ENCODE measurements around the gene DGKH. TPM values are rescaled to one million over a fixed set of nuclear protein-coding genes. Genes with fewer than 3 reads are reported as not detected.

Gene DGKH
- total and polyA plus RNA-seq, 5 donors from 2014 or later, result 1.2 to 22.4 (median 2.5) TPM

DNA sequence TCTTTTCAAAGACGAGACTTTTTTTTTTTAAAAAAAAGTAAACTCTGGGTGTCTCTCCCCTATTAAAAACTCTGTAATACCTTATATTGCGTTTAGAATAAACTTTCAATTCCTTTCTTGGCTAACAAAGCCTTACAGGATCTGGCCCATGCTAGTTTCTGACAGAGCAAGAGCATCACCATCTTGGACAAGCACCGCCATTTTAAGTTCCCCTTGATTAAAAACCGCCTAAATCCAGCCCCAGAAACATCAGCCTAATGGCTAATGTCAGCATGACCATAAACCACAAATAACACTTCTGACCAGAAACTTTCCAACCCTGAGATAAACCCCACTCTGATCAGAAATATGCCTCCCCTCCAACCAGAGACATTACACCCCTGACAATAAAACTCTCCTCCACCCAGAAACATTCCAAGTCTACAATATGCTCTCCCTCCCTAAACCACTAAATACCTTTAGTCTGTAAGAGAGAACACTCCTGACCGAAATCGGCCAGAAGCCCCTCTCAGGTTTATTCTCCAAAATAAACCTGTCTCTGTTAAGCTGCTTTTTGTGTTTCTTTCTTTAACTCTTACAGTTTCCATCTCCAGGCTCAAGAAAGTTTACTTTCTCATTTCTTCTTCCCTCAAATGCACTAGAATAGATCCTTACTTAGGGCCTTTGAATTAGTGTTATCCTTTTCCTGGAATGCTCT lies 221.9 kb downstream of the DGKH start:
- peak overlapping the region in 3 of 4 donors; percentile 98 to 100 (median 98) for H3K4me3 Mint-ChIP-seq
- Histone ChIP-seq H3K27ac (ENCODE audit: insufficient read depth, low read length, poor library complexity, severe bottlenecking) (peak overlapping the region; percentile 98), H3K9me3 (ENCODE audit: control insufficient read depth in 2 of 2, low read length in 2 of 2) (no peaks in the 10 kb centered on the region), H3K4me1 (ENCODE audit: control insufficient read depth, insufficient read depth, low read length, poor library complexity, severe bottlenecking) (peaks cover 31% of the 10 kb centered on the region), H3K27me3 (ENCODE audit: control insufficient read depth, insufficient read depth, low read length) (peaks cover 2% of the 10 kb centered on the region), H3K4me3 (ENCODE audit: low read depth, low read length) (peak overlapping the region; percentile 81), H3K36me3 (ENCODE audit: control insufficient read depth, insufficient read depth, low read length) (no peaks in the 10 kb centered on the region)
- ATAC-seq (ENCODE audit: low read depth in 2 of 2) (no peak), DNase-seq (no peak)
- H3K27me3 Mint-ChIP-seq, result peaks cover 7% of the 10 kb centered on the region
- no peaks in the 10 kb centered on the region for H3K36me3 Mint-ChIP-seq
- peak overlapping the region in 2 of 3 donors; percentile 96 to 97 for H3K27ac Mint-ChIP-seq
- H3K4me1 Mint-ChIP-seq, result peaks cover 23 to 38% (median 29%) of the 10 kb centered on the region in 4 donors
- H3K9me3 Mint-ChIP-seq, result no peaks in the 10 kb centered on the region

DNA sequence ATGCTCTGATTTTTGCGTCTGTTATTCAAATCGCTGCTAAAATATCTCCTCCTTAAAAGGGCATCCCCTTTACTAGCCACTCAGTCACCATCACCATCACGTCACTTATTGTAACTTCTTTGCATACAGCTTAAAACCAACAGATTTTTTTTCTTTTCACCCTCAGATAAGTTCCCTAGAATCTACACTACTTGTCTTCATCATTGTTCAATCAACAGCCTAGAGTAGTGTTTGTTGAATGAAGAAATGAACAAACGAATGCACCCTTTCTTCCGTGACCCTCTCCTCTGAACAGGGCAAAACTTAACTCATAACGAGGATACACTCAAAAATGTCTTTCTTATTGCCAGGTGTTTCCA lies 222.4 kb downstream of the DGKH start:
- ATAC-seq (ENCODE audit: low read depth in 2 of 2) (no peak), DNase-seq (no peak)
- Histone ChIP-seq H3K4me3 (ENCODE audit: low read depth, low read length) (peak overlapping the region; percentile 81), H3K9me3 (ENCODE audit: control insufficient read depth in 2 of 2, low read length in 2 of 2) (no peaks in the 10 kb centered on the region), H3K27me3 (ENCODE audit: control insufficient read depth, insufficient read depth, low read length) (no peaks in the 10 kb centered on the region), H3K4me1 (ENCODE audit: control insufficient read depth, insufficient read depth, low read length, poor library complexity, severe bottlenecking) (peaks cover 36% of the 10 kb centered on the region), H3K36me3 (ENCODE audit: control insufficient read depth, insufficient read depth, low read length) (no peaks in the 10 kb centered on the region), H3K27ac (ENCODE audit: insufficient read depth, low read length, poor library complexity, severe bottlenecking) (peak overlapping the region; percentile 98)
- peak overlapping the region; percentile 96 to 98 (median 97) for H3K27ac Mint-ChIP-seq
- H3K4me3 Mint-ChIP-seq, result peak overlapping the region in 3 of 4 donors; percentile 98 to 100 (median 98)
- peaks cover 7% of the 10 kb centered on the region for H3K27me3 Mint-ChIP-seq
- peaks cover 28 to 43% (median 33%) of the 10 kb centered on the region in 4 donors for H3K4me1 Mint-ChIP-seq
- no peaks in the 10 kb centered on the region for H3K36me3 Mint-ChIP-seq
- H3K9me3 Mint-ChIP-seq, result no peaks in the 10 kb centered on the region

GRCh38 chr13:42271337-42272114 lies 223.1 kb downstream of the DGKH start:
- Histone ChIP-seq H3K27ac (ENCODE audit: insufficient read depth, low read length, poor library complexity, severe bottlenecking) (peak overlapping the region; percentile 98), H3K36me3 (ENCODE audit: control insufficient read depth, insufficient read depth, low read length) (no peaks in the 10 kb centered on the region), H3K27me3 (ENCODE audit: control insufficient read depth, insufficient read depth, low read length) (no peaks in the 10 kb centered on the region), H3K9me3 (ENCODE audit: control insufficient read depth in 2 of 2, low read length in 2 of 2) (no peaks in the 10 kb centered on the region), H3K4me3 (ENCODE audit: low read depth, low read length) (peak overlapping the region; percentile 81), H3K4me1 (ENCODE audit: control insufficient read depth, insufficient read depth, low read length, poor library complexity, severe bottlenecking) (peaks cover 43% of the 10 kb centered on the region)
- H3K4me3 Mint-ChIP-seq, result peak overlapping the region in 3 of 4 donors; percentile 98 to 100 (median 98)
- peak; percentile 93 to 97 (median 94) for DNase-seq
- no peaks in the 10 kb centered on the region for H3K36me3 Mint-ChIP-seq
- peaks cover 7% of the 10 kb centered on the region for H3K27me3 Mint-ChIP-seq
- H3K4me1 Mint-ChIP-seq, result peaks cover 30 to 45% (median 37%) of the 10 kb centered on the region in 4 donors
- no peaks in the 10 kb centered on the region for H3K9me3 Mint-ChIP-seq
- ATAC-seq (ENCODE audit: low read depth in 2 of 2), result peak; percentile 90 to 93
- peak overlapping the region; percentile 96 to 98 (median 97) for H3K27ac Mint-ChIP-seq

GRCh38 chr13:42272115-42272803 lies 223.8 kb downstream of the DGKH start, which contains the start of gene AKAP11:
Gene AKAP11 (plus strand): TSS chr13:42272152. CDS start chr13:42286349, 14,197 bp downstream.
- Histone ChIP-seq H3K9me3 (ENCODE audit: control insufficient read depth in 2 of 2, low read length in 2 of 2) (no peaks in the 10 kb centered on the region), H3K27ac (ENCODE audit: insufficient read depth, low read length, poor library complexity, severe bottlenecking) (peak within 1 kb of the TSS; percentile 98), H3K27me3 (ENCODE audit: control insufficient read depth, insufficient read depth, low read length) (no peaks in the 10 kb centered on the region), H3K36me3 (ENCODE audit: control insufficient read depth, insufficient read depth, low read length) (no peaks in the 10 kb centered on the region), H3K4me3 (ENCODE audit: low read depth, low read length) (peak within 1 kb of the TSS; percentile 89), H3K4me1 (ENCODE audit: control insufficient read depth, insufficient read depth, low read length, poor library complexity, severe bottlenecking) (peaks cover 50% of the 10 kb centered on the region)
- no peaks in the 10 kb centered on the region for H3K9me3 Mint-ChIP-seq
- ATAC-seq (ENCODE audit: low read depth in 2 of 2) (peak; percentile 17 to 19), DNase-seq (peak in 1 of 3 donors; percentile 59)
- H3K27me3 Mint-ChIP-seq, result peaks cover 3% of the 10 kb centered on the region
- peak within 1 kb of the TSS in 3 of 4 donors; percentile 98 to 100 (median 98) for H3K4me3 Mint-ChIP-seq
- H3K27ac Mint-ChIP-seq, result peak within 1 kb of the TSS; percentile 96 to 99 (median 97)
- H3K4me1 Mint-ChIP-seq, result peaks cover 33 to 45% (median 41%) of the 10 kb centered on the region in 4 donors
- H3K36me3 Mint-ChIP-seq, result no peaks in the 10 kb centered on the region

GRCh38 chr13:42272804-42273175 lies 224.3 kb downstream of the DGKH start:
- Histone ChIP-seq H3K27me3 (ENCODE audit: control insufficient read depth, insufficient read depth, low read length) (no peaks in the 10 kb centered on the region), H3K27ac (ENCODE audit: insufficient read depth, low read length, poor library complexity, severe bottlenecking) (peak overlapping the region; percentile 98), H3K4me1 (ENCODE audit: control insufficient read depth, insufficient read depth, low read length, poor library complexity, severe bottlenecking) (peaks cover 52% of the 10 kb centered on the region), H3K4me3 (ENCODE audit: low read depth, low read length) (peak overlapping the region; percentile 89), H3K36me3 (ENCODE audit: control insufficient read depth, insufficient read depth, low read length) (no peaks in the 10 kb centered on the region), H3K9me3 (ENCODE audit: control insufficient read depth in 2 of 2, low read length in 2 of 2) (no peaks in the 10 kb centered on the region)
- Mint-ChIP-seq H3K9me3 (no peaks in the 10 kb centered on the region), H3K27ac (peak overlapping the region; percentile 96 to 99 (median 97)), H3K4me1 (peaks cover 33 to 45% (median 43%) of the 10 kb centered on the region in 4 donors), H3K36me3 (no peaks in the 10 kb centered on the region), H3K4me3 (peak overlapping the region in 3 of 4 donors; percentile 97 to 98 (median 98)), H3K27me3 (no peaks in the 10 kb centered on the region)
- DNase-seq (peak in 2 of 3 donors; percentile 33 to 34), ATAC-seq (ENCODE audit: low read depth in 2 of 2) (no peak)

DNA sequence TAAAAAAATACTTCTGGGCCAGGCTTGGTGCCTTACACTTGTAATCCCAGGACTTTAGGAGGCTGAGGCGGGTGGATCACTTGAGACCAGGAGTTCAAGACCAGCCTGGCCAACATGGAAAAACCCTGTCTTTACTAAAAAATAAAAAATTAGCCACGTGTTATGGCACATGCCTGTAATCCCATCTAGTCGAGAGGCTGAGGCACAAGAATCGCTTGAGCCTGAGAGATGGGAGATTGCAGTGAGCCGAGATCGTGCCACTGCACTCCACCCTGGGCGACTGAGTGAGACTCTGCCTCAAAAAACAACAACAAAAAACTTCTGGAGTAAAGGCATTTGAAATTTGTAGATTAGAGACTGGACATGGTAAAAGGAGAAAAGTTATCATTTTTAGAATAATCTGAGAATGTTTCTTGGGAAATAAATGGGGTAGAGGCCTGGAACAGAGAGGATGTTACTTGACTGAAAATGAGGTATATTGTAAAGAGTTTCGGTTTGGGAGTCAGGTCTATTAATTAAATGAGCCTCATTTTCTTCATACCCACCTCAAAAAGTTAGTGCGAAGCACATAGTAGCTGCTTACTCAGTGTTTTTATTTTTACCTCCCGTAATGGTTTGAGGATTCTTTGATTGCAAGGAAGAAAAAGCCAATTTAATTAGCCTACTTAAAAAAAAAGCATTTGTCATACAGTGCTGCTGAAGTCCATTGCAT lies 226.1 kb downstream of the DGKH start:
- H3K27ac Mint-ChIP-seq, result peak overlapping the region; percentile 79 to 97 (median 90)
- no peaks in the 10 kb centered on the region for H3K27me3 Mint-ChIP-seq
- H3K9me3 Mint-ChIP-seq, result no peaks in the 10 kb centered on the region
- peak in 1 of 3 donors; percentile 4 for DNase-seq
- no peaks in the 10 kb centered on the region for H3K9me3 ChIP-seq (ENCODE audit: control insufficient read depth in 2 of 2, low read length in 2 of 2)
- H3K4me1 Mint-ChIP-seq, result peaks cover 33 to 49% (median 44%) of the 10 kb centered on the region in 4 donors
- H3K27ac ChIP-seq (ENCODE audit: insufficient read depth, low read length, poor library complexity, severe bottlenecking), result peak overlapping the region; percentile 98
- peaks cover 65% of the 10 kb centered on the region for H3K4me1 ChIP-seq (ENCODE audit: control insufficient read depth, insufficient read depth, low read length, poor library complexity, severe bottlenecking)
- no peak for ATAC-seq (ENCODE audit: low read depth in 2 of 2)
- H3K4me3 ChIP-seq (ENCODE audit: low read depth, low read length), result peak overlapping the region; percentile 89
- peak overlapping the region in 3 of 4 donors; percentile 76 to 82 (median 82) for H3K4me3 Mint-ChIP-seq
- no peaks in the 10 kb centered on the region for H3K27me3 ChIP-seq (ENCODE audit: control insufficient read depth, insufficient read depth, low read length)
- no peaks in the 10 kb centered on the region for H3K36me3 ChIP-seq (ENCODE audit: control insufficient read depth, insufficient read depth, low read length)
- H3K36me3 Mint-ChIP-seq, result no peaks in the 10 kb centered on the region

GRCh38 chr13:42275098-42275471 lies 226.6 kb downstream of the DGKH start:
- Mint-ChIP-seq H3K27me3 (no peaks in the 10 kb centered on the region), H3K4me1 (peaks cover 33 to 49% (median 44%) of the 10 kb centered on the region in 4 donors), H3K4me3 (peak overlapping the region in 3 of 4 donors; percentile 76 to 82 (median 82)), H3K9me3 (no peaks in the 10 kb centered on the region), H3K27ac (peak overlapping the region; percentile 79 to 97 (median 90)), H3K36me3 (no peaks in the 10 kb centered on the region)
- peak overlapping the region; percentile 89 for H3K4me3 ChIP-seq (ENCODE audit: low read depth, low read length)
- H3K4me1 ChIP-seq (ENCODE audit: control insufficient read depth, insufficient read depth, low read length, poor library complexity, severe bottlenecking), result peaks cover 70% of the 10 kb centered on the region
- ATAC-seq (ENCODE audit: low read depth in 2 of 2) (no peak), DNase-seq (peak in 2 of 3 donors; percentile 4 to 32)
- H3K27me3 ChIP-seq (ENCODE audit: control insufficient read depth, insufficient read depth, low read length), result no peaks in the 10 kb centered on the region
- H3K9me3 ChIP-seq (ENCODE audit: control insufficient read depth in 2 of 2, low read length in 2 of 2), result no peaks in the 10 kb centered on the region
- no peaks in the 10 kb centered on the region for H3K36me3 ChIP-seq (ENCODE audit: control insufficient read depth, insufficient read depth, low read length)
- H3K27ac ChIP-seq (ENCODE audit: insufficient read depth, low read length, poor library complexity, severe bottlenecking), result peak overlapping the region; percentile 98

All from CD4-positive, CD25-positive, alpha-beta regulatory T cell (primary cell).